HL-60/S4 (cell line): ENCODE measurements around the gene ZRANB1.

ENCODE experiments used
- in situ Hi-C: fragments of 300-500 bp; cut with MboI; formaldehyde crosslinking; loops from 2 replicates; pipeline ENCODE4 v1.14.3; 2022; ENCODE audit warnings: low sequenced_read_pairs

The ZRANB1 gene

GRCh38 chr10:124993345-124993708 is 51.4 kb downstream of the ZRANB1 start:
- in situ Hi-C loops: no loop called here

- in situ Hi-C loops: no loop called here
Observed at GRCh38 chr10:124993736-124994451, 52.0 kb downstream of the ZRANB1 start.

DNA sequence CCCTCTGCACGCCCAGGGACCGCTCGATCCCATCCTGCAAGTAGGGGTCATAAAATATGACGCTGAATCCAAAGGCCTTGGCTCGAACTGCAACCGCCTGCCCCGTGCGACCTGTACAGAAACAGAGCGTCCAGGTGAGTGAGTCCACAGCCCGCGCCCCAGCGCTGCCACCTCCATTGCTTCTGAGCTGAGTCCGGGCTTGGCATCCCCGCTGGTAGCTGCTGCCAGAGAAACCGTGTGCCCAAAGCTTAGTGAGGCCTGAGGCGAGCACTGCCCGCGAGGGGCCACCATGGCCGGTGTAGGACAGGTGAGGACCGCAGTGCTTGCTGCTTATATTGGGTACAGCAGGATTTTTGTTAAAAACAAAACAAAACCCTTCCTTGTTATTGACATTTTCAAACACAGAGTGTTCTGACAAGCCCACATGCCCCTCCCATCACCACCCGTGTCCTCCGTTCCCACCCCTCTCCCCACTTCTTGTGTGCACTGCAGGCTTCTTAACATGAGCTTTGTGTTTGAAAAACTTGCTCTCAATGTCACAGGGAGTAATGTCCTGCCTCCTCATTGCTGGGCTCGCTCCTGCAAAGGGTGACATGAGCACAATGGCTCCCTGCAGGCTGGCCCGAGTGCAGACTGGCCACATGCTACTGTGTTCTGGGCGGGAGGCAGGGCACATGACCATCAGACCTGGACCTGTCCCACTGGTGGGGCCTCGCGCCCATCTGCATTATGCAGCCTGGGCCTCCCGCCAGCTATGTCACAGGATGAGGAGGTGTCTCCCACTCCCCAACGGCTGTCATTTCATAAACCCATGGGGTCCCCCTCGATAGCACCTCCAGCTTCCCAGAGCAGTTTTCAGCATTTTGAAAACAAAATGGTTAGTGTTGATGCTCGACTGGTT is 52.9 kb downstream of the ZRANB1 start:
- in situ Hi-C loops: no loop called here

DNA sequence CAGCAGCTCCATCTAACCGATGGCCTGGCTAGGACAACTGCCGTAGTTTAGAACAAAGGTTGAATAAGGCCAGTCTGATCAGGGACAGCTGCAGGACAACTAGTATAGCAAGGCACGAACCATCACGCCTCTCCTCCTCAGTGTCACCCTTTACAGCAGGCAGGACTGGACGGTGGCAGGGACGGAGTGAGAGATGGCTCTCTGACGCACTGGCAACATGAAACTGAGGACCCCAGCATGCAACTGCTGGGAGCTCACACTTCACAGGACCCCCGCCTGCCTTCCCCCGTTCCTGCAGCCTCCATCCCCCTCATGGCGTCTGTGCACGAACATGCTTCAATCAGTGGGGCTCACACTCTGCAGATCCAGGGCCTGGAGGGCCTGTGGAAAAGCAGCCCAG is 53.7 kb downstream of the ZRANB1 start:
- in situ Hi-C loops: no loop called here

DNA sequence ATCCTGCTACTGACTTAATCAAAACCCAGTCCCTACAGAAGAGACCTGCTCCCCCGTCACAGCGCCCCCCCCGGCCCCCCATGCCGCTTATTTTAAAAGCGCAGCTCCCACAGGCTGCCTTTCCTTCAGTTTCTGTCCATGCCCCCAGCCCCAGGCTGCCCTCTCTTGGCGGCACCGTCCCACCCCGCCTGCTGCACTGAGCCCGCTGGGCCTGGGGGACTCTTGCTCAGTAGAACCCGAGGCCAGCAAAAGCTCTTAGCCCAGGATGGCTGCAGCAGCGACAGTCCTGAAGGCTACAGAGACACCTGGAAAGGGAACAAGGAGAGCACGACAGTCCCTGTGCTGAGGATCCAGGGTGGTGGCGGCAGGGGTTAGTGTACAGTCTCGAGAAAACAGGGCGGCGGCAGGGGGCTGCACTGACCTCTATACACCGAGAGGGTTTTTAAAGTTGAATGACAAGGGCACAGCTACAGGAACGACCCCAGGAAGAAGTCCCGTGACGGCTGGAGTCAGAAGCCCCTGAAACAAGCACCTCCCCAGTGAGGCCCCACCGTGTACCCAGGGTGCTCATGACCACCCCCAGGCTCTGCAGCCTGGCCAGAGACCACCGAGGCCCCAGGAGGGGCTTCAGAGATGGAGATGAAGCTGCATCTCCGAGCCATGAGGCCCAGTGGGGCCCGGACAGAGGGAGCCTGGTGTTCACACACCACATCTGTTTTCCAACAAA is 54.4 kb downstream of the ZRANB1 start:
- in situ Hi-C loops: no loop called here

DNA sequence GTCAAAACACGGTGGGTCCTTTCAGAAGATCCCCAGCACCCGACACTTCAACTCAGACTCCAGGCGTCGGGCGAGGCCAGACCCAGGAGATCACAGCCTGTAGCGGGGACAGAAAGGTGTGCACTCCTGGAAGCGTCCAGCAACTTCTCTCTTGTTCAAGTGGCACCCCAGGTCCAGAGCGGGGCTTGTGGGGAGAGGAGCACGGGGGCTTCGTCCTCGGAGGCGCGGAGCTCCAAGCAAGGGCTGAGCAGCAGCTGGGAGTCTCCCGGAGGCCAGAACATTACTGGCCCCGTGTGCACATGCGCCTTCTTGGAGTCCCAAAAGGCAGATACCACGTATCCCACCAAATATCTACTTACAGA is 54.9 kb downstream of the ZRANB1 start:
- in situ Hi-C loops: no loop called here

GRCh38 chr10:124997306-124997705 is 55.4 kb downstream of the ZRANB1 start:
- in situ Hi-C loops: no loop called here

GRCh38 chr10:124997771-124998623 is 56.1 kb downstream of the ZRANB1 start:
- in situ Hi-C loops: no loop called here

DNA sequence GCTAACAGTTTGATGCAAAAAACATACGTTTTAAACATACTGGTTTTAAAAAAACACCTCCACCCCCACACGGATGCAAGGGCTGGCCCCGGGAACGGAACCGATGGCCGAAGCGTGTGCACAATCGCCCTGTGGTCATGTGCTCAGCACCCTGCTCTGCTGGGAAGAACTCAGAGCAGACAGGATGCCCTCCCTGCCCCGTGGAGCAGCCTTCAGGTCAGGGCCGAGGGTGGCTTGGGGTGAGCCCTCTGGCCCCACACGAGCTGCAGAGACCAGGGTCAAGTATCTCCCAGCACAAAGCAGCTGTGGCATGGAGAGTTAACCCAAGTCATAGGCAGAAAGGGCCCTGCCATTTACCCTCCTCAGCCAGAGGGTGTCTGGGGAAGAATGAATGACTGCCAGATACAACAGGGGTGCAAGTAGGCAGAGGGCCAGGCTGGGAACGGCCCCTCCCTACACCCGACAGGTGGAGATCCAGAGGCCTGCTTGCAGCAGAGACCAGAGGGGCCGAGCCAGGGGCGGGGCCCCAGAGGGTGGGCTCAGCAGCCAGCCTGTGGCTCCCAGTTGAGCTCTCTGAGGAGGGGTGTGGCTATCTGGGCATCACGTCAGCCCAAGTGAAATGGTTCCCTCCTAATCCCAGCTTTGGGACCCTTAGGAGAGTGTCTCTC is 56.8 kb downstream of the ZRANB1 start:
- in situ Hi-C loops: no loop called here

- in situ Hi-C loops: no loop called here
Observed at GRCh38 chr10:124999433-125000365, 57.8 kb downstream of the ZRANB1 start.

DNA sequence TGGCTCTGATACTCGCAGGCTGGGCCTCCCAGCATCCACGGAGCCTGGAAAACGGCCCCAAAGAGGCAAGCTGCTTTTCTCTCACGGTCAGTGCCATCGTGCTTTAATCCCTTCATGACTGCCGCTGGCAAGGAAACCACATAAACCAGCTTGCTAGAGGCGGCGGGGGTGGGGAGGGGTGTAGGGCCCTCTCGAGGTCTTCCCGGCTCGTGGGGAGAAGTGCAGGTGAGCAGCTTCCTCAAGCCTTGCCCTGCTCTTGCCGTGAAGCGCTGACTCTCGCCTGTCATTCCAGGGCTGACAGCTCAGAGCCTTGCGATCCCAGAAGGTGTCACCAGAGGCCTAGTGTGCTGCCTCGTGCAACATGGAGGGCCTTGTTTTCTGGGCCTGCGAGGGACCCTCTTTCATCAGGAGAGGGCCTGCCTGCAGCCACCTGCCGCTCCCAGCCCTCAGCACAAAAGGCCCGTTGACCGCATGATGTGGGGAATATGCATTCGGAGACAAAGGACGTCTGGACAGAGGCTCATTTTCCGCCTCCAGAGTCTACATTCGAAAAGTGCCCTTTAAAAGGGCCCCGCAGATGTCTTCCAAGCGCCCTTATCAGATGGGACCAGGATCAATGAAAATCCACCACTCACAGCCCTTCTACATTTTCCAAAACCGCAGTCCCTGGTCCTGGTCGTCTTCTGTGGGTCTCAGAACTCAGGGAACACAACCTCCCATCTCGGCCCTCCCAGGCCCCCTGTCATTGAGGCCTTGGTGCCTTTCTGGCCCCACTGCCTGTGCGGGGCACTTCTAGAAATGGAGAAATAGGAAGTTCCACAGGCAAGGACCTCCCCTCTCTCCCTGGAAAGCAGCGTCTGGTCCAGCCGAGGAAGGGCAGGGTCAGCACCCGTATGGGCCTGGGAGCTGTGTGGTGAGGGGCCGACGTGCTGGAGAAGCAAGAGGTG is 58.7 kb downstream of the ZRANB1 start:
- in situ Hi-C loops: no loop called here

DNA sequence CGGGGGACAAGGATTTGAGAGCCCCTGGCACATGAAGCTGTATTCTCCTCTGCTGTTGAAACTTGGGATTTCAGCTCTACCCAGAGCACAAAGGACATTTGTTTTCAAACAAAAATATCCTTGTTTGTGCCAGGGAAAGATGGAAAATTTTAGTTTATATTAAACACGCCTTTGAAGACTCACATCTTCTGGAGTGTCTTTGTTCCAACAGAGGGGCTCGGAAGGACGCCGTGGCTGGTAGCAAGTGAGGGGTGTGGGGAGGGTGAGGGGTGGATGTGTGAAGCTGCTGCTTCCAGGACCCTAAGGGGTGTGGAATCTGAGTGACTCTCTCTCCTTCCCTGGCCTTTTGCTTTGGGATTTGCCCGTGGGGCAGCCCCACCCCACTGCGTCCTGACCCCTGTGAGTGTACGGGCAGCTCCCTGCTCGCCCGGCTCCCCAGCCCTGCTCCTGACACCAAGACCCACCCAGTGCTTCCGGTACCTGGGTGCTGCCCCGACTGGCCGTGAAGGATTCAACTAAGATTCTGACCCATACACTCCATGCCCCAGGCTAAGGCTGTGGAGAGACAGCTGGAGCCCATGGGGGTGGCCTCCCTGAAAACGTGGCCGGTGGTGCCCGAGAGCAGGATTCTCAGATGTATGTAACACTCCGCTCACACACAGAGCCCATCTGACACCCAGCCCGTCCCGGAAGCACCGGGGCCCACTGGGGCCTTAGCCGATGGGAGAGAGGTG is 59.6 kb downstream of the ZRANB1 start:
- in situ Hi-C loops: no loop called here

- in situ Hi-C loops: no loop called here
Observed at GRCh38 chr10:125002047-125002422, 60.1 kb downstream of the ZRANB1 start.

GRCh38 chr10:125002423-125003145 is 60.7 kb downstream of the ZRANB1 start:
- in situ Hi-C loops: no loop called here

- in situ Hi-C loops: no loop called here
Observed at GRCh38 chr10:125003146-125003900, 61.4 kb downstream of the ZRANB1 start.

GRCh38 chr10:125003901-125004467 is 62.1 kb downstream of the ZRANB1 start:
- in situ Hi-C loops: no loop called here
